GM21526 (cell line): ENCODE results near the gene WDR37.
"Not testable (repeated sequence)": the region's sequence is repeated elsewhere in the genome, so short reads cannot be mapped to it uniquely, and the experiment has no call there.

Source experiments
- ATAC-seq: cut with Tn5 transposase; IDR thresholded peaks from one replicate; pipeline ENCODE4 v1.9.1; 2021; ENCODE audit warnings: moderate library complexity; ENCODE audit not compliant: unreplicated experiment, low FRiP score

Gene WDR37

GRCh38 chr10:1149793-1150637 is 93.8 kb downstream of the WDR37 start:
- ATAC-seq = no peak

GRCh38 chr10:1150638-1150955 is 94.4 kb downstream of the WDR37 start:
- ATAC-seq = no peak

DNA sequence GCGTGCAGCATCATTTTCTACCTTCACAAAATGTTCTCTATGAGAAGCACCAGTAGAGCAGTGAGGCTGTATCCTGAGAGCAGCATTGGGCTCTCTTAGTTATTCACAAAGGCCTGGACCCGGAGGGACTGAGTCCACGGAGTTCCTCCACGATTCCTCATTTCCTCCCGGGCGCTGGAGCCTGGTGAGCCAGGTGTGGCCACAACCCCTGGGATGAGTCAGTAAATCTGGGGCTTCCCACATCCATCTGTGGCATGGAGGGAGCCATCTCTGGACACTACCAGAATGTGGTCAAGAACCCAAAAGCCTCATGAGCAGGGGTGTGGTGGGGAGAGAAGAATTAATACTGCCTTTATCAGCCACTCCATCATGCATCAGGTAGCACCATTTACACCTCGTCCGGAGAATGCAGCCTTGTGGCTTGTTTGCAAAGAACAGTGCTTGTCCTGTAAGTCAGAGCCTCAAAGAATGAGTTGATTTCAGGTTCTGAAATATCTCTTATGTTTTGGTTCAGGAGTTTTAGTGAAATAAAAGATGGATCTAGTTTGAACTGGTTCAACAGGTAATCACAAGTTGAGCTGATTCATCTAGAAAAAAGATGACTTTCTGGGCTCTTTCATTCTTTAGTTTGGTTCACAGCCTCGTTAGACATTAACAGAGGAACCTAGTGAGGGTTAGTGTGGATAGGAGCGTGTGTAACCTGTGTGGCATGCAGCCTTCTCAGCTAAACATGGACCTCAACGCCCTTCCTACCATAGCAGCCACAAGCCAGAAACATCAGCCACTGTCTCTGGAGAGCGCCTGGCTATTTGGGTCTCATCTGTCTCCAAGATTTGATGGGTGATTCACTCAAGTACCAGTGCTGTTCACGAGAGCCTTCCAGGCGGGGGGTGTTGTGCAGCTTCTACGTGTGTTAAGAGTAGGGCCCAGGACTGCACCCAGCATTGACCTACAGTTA is 95.2 kb downstream of the WDR37 start:
- no peak for ATAC-seq

DNA sequence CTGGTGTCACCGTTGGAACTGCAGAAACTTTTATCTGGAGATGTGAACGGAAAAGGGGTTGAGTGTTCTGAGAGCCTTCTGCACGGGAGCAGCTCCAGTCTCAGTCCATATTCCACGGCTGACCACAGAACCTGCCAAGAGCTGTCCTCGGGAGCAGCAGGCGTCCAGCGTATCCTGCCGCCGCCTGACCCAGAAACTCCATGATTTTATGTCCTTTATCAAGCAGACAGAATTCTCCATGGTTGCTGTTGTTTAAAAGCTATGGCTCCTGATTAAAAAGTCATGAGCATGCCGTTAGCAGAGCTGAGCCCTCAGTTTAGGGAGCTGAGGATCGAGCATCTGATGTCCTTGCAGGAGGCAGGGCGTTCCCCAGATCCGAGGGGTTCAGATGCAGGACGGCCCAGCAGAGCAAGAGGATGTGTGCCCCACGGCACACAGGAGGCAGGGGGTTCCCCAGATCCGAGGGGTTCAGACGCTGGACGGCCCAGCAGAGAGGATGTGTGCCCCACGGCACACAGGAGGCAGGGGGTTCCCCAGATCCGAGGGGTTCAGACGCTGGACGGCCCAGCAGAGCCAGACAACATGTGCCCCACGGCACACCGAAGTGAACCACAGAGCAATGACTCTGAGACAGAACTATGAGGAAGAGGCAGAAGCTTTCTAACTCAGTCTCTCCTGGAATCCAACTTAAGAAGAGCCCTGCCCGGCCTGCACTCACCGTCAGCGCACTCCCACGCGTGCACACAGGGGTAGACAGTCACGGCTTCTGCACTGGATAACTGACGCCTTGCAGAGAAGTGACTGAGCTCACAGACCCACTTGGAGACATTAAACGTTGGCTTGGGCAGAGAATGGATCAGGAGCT is 96.4 kb downstream of the WDR37 start:
- no peak for ATAC-seq

DNA sequence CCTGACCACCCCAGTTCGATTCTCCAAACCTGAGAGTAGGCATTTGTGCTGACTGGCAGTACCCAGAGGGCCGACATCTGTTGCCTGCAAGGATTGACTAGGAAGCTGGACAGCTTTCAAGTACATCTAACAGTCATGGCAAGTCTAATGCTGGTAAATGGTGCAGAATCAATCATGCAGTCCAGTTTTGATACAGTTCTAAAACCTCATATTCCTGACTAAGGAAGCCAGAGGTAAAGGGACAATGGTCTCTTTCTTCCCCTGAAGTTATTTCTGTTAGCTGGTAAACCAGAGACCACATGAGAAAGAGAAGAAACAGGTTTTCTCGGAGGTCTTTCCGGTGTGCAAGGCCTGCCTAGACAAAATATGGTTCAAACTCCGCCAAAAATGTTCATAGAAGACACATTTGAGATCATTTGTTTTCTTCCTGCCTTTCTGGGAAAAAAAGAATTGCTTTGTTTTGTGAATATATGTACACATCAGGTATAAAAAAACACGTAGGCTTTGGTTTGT is 97.1 kb downstream of the WDR37 start:
- ATAC-seq = no peak

- no peak for ATAC-seq
Observed at GRCh38 chr10:1153805-1154351, 97.7 kb downstream of the WDR37 start.

GRCh38 chr10:1154531-1155295 is 98.5 kb downstream of the WDR37 start:
- no peak for ATAC-seq

DNA sequence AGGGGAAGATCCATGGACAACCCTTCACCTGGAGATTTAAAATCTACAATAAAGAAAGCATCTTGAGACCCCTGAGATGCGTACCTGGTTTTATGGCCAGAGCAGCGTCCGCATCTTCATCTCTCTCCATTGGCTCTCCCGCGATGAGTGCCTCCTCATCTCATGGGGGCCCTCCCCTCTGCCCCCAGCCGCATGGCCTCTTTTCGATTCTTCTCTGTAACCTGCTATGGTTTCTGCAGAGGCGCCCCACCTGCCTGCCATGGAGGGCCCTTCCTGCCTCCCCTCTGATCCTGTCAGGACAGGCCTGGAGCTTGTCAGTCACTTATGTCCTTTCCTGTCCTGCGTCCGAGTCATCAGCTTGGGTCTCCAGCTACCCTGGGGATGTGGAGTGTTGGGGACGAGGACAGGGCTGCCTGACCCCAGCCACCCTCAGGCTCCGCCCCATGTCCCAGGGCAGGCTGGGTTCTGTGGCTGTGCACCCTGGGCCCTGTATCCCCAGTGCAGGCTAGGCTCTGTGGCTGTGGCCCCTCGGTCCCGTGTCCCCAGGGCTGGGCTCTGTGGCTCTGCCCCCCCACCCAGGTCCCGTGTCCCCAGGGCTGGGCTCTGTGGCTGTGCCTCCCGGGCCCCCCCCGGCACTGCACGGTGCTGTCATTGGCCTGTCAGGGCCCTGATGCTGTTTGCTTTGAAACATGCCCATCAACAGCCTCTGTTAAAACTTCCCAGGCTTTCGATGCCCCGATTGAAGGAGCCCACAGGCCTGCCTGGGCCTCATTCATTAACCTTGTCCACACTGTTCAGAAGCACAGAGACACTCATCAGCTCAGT is 99.8 kb downstream of the WDR37 start:
- no peak for ATAC-seq

GRCh38 chr10:1156616-1156886 is 100.4 kb downstream of the WDR37 start:
- no peak for ATAC-seq

- ATAC-seq = no peak
Observed at GRCh38 chr10:1156921-1157614, 100.9 kb downstream of the WDR37 start.

- ATAC-seq = no peak
Observed at GRCh38 chr10:1157615-1157933, 101.4 kb downstream of the WDR37 start.

- no peak for ATAC-seq
Observed at GRCh38 chr10:1158066-1158465, 101.9 kb downstream of the WDR37 start.

- not testable (repeated sequence) for ATAC-seq
Observed at GRCh38 chr10:1158536-1158935, 102.4 kb downstream of the WDR37 start.

- no peak for ATAC-seq
Observed at GRCh38 chr10:1159131-1160061, 103.2 kb downstream of the WDR37 start.

GRCh38 chr10:1160561-1161314 is 104.6 kb downstream of the WDR37 start:
- ATAC-seq = no peak

DNA sequence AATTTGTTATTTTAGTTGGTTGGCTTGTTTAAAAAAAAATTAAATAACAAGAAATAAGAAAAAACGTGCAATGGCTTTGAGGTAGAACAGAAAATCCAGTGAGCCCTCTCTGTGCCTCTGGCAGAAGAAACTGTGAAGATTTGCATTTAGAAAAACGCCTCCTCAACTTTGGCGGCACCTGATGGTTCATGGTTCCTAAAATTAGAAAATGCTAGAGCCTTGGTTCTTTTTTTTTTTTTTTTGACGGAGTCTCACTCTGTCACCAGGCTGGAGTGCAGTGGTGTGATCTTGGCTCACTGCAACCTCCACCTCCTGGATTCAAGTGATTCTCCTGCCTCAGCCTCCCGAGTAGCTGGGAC is 105.1 kb downstream of the WDR37 start:
- not testable (repeated sequence) for ATAC-seq
